ENCODE data around the gene TLL1. TPM values are rescaled to one million over a fixed set of nuclear protein-coding genes. Genes with fewer than 3 reads are reported as not detected.
A peak's percentile ranks its signal among the peaks of the same experiment; 100 is the strongest.

Gene TLL1
- total RNA-seq, 1 donor from 2014 or later = 39.7 TPM

GRCh38 chr4:165992283-165992682, 119.2 kb downstream of the TLL1 start:
- TF ChIP-seq CTCF (IDR thresholded peaks at IDR 0.05) = no peak
- Mint-ChIP-seq H3K36me3 (ENCODE audit: unreplicated experiment) (peaks cover 13% of the 10 kb centered on the region), H3K27ac (ENCODE audit: unreplicated experiment) (peak overlapping the region; percentile 93), H3K27me3 (ENCODE audit: unreplicated experiment) (no peaks in the 10 kb centered on the region), H3K4me3 (ENCODE audit: unreplicated experiment) (peak overlapping the region; percentile 54), H3K4me1 (ENCODE audit: unreplicated experiment) (peaks cover 74% of the 10 kb centered on the region), H3K9me3 (ENCODE audit: unreplicated experiment) (no peaks in the 10 kb centered on the region)
- no peak for DNase-seq (ENCODE audit: extremely low spot score, unreplicated experiment)

- H3K4me1 Mint-ChIP-seq (ENCODE audit: unreplicated experiment) = peaks cover 60% of the 10 kb centered on the region
- no peak for DNase-seq (ENCODE audit: extremely low spot score, unreplicated experiment)
- H3K36me3 Mint-ChIP-seq (ENCODE audit: unreplicated experiment) = peaks cover 25% of the 10 kb centered on the region
- H3K4me3 Mint-ChIP-seq (ENCODE audit: unreplicated experiment) = no peak overlapping the region
- H3K27me3 Mint-ChIP-seq (ENCODE audit: unreplicated experiment) = no peaks in the 10 kb centered on the region
- H3K27ac Mint-ChIP-seq (ENCODE audit: unreplicated experiment) = peak overlapping the region; percentile 89
- TF ChIP-seq CTCF (IDR thresholded peaks at IDR 0.05) = no peak
- peaks cover 5% of the 10 kb centered on the region for H3K9me3 Mint-ChIP-seq (ENCODE audit: unreplicated experiment)
Measured at GRCh38 chr4:165994701-165995100, 121.7 kb downstream of the TLL1 start.

- no peak for DNase-seq (ENCODE audit: extremely low spot score, unreplicated experiment)
- Mint-ChIP-seq H3K27me3 (ENCODE audit: unreplicated experiment) (no peaks in the 10 kb centered on the region), H3K9me3 (ENCODE audit: unreplicated experiment) (peaks cover 9% of the 10 kb centered on the region), H3K36me3 (ENCODE audit: unreplicated experiment) (peaks cover 49% of the 10 kb centered on the region), H3K4me3 (ENCODE audit: unreplicated experiment) (no peak overlapping the region), H3K27ac (ENCODE audit: unreplicated experiment) (no peak overlapping the region), H3K4me1 (ENCODE audit: unreplicated experiment) (peaks cover 24% of the 10 kb centered on the region)
- no peak for TF ChIP-seq CTCF (IDR thresholded peaks at IDR 0.05)
Measured at GRCh38 chr4:166003811-166004210, 130.8 kb downstream of the TLL1 start.

- Mint-ChIP-seq H3K27ac (ENCODE audit: unreplicated experiment) (no peak overlapping the region), H3K27me3 (ENCODE audit: unreplicated experiment) (no peaks in the 10 kb centered on the region), H3K4me3 (ENCODE audit: unreplicated experiment) (no peak overlapping the region), H3K36me3 (ENCODE audit: unreplicated experiment) (peaks cover 58% of the 10 kb centered on the region), H3K4me1 (ENCODE audit: unreplicated experiment) (peaks cover 11% of the 10 kb centered on the region), H3K9me3 (ENCODE audit: unreplicated experiment) (peaks cover 12% of the 10 kb centered on the region)
- TF ChIP-seq CTCF (IDR thresholded peaks at IDR 0.05) = no peak
- DNase-seq (ENCODE audit: extremely low spot score, unreplicated experiment) = no peak
Measured at GRCh38 chr4:166006217-166006616, 133.2 kb downstream of the TLL1 start.

GRCh38 chr4:166008510-166008909, 135.5 kb downstream of the TLL1 start:
- no peak for TF ChIP-seq CTCF (IDR thresholded peaks at IDR 0.05)
- H3K36me3 Mint-ChIP-seq (ENCODE audit: unreplicated experiment) = peaks cover 55% of the 10 kb centered on the region
- no peak overlapping the region for H3K4me3 Mint-ChIP-seq (ENCODE audit: unreplicated experiment)
- no peaks in the 10 kb centered on the region for H3K27me3 Mint-ChIP-seq (ENCODE audit: unreplicated experiment)
- H3K4me1 Mint-ChIP-seq (ENCODE audit: unreplicated experiment) = peaks cover 14% of the 10 kb centered on the region
- no peak overlapping the region for H3K27ac Mint-ChIP-seq (ENCODE audit: unreplicated experiment)
- no peak for DNase-seq (ENCODE audit: extremely low spot score, unreplicated experiment)
- H3K9me3 Mint-ChIP-seq (ENCODE audit: unreplicated experiment) = peaks cover 12% of the 10 kb centered on the region

All from osteocyte (in vitro differentiated cells).